H1 (cell line): Measurements from ENCODE around the gene CACNA1E. TPM values are rescaled to one million over a fixed set of nuclear protein-coding genes. Genes with fewer than 3 reads are reported as not detected.

ENCODE experiments used
- CTCF ChIA-PET: fragments of 300-600 bp; sonication (Branson Sonifier 250); formaldehyde crosslinking; loops from one replicate; lab custom pipeline; 2021; ENCODE audit not compliant: partially characterized antibody; lab: Charles Lee
- POLR2A ChIA-PET: fragments of 300-600 bp; sonication (Branson Sonifier 250); formaldehyde crosslinking; loops from one replicate; lab custom pipeline; 2021; ENCODE audit warnings: inconsistent platforms; ENCODE audit not compliant: partially characterized antibody; lab: Charles Lee
- DNase-seq, 2 experiments: peaks; one replicate each; pipeline versions ENCODE4 v3.0.0 to v3.0.0-alpha.2; 2010 to 2022; ENCODE audit warnings: low spot score in 2 of 2, low read depth in 1 of 2, mixed read lengths in 1 of 2
- FAIRE-seq: peaks from 2 replicates; lab custom pipeline; 2011; peaks lifted over from hg19 to GRCh38; lab: Jason Lieb, UNC
- H2AFZ ChIP-seq: 2 replicates; pipeline ENCODE4 v1.8.1; 2012; ENCODE audit warnings: low read length, inconsistent platforms
- H2AK5ac ChIP-seq: 2 replicates; pipeline ENCODE4 v1.6.1; 2013; ENCODE audit warnings: low read depth, low read length
- H2BK120ac ChIP-seq: replicated peaks from 2 replicates; pipeline ENCODE3; 2013; ENCODE audit warnings: low read depth, low read length, inconsistent platforms
- H2BK12ac ChIP-seq: 2 replicates; pipeline ENCODE4 v1.6.1; 2013; ENCODE audit warnings: low read depth, low read length
- H2BK15ac ChIP-seq: 2 replicates; pipeline ENCODE4 v1.6.1; 2013; ENCODE audit warnings: low read length
- H2BK20ac ChIP-seq: 2 replicates; pipeline ENCODE4 v1.6.1; 2013; ENCODE audit warnings: low read length
- H2BK5ac ChIP-seq: 2 replicates; pipeline ENCODE4 v1.6.1; 2013; ENCODE audit warnings: low read depth, low read length
- H3K14ac ChIP-seq: 2 replicates; pipeline ENCODE4 v1.6.1; 2013; ENCODE audit warnings: inconsistent platforms; ENCODE audit not compliant: insufficient read length
- H3K18ac ChIP-seq: 2 replicates; pipeline ENCODE4 v1.6.1; 2013; ENCODE audit warnings: low read length; ENCODE audit errors: extremely low read depth
- H3K23ac ChIP-seq: 2 replicates; pipeline ENCODE4 v1.6.1; 2013; ENCODE audit warnings: inconsistent platforms; ENCODE audit not compliant: insufficient read length
- H3K23me2 ChIP-seq: 2 replicates; pipeline ENCODE4 v1.6.1; 2013; ENCODE audit warnings: low read depth, low read length
- H3K27ac ChIP-seq: 2 replicates; pipeline ENCODE4 v1.6.1; 2011; ENCODE audit warnings: low read depth, low read length, inconsistent platforms
- H3K27me3 ChIP-seq, 4 experiments: replicated peaks in 1 of 4; 1 replicate in 1 of 4; 2 replicates in 3 of 4; pipeline versions ENCODE4 v1.6.1 to v1.8.1; 2011 to 2013; ENCODE audit warnings: low read length in 3 of 4, mild to moderate bottlenecking in 3 of 4, inconsistent platforms in 2 of 4, mixed read lengths in 2 of 4, moderate library complexity in 1 of 4; ENCODE audit not compliant: control insufficient read depth in 3 of 4, insufficient read depth in 3 of 4; ENCODE audit errors: extremely low read depth in 1 of 4
- H3K36me3 ChIP-seq, 4 experiments: 2 replicates each; pipeline versions ENCODE4 v1.6.1 to v1.8.1; 2011 to 2013; ENCODE audit warnings: mild to moderate bottlenecking in 4 of 4, low read length in 3 of 4, moderate library complexity in 2 of 4, control low read depth in 1 of 4, inconsistent platforms in 1 of 4; ENCODE audit not compliant: insufficient read depth in 4 of 4, control insufficient read depth in 2 of 4
- H3K4ac ChIP-seq: replicated peaks from 2 replicates; pipeline ENCODE3; 2013; ENCODE audit warnings: low read length, low read depth, mixed read lengths, inconsistent platforms; ENCODE audit not compliant: insufficient read length
- H3K4me1 ChIP-seq, 4 experiments: replicated peaks in 1 of 4; 1 replicate in 1 of 4; 2 replicates in 3 of 4; pipeline versions ENCODE4 v1.6.1 to v1.8.1; 2011 to 2013; ENCODE audit warnings: low read length in 3 of 4, inconsistent platforms in 2 of 4, mixed read lengths in 1 of 4; ENCODE audit not compliant: insufficient read depth in 4 of 4, control insufficient read depth in 3 of 4
- H3K4me2 ChIP-seq, 2 experiments: 2 replicates each; pipeline versions ENCODE4 v1.6.1 to v1.8.1; 2011 to 2013; ENCODE audit warnings: low read depth in 2 of 2, low read length in 2 of 2, control low read depth in 1 of 2, inconsistent platforms in 1 of 2, mild to moderate bottlenecking in 1 of 2; ENCODE audit not compliant: insufficient read depth in 1 of 2
- H3K4me3 ChIP-seq, 4 experiments: fragments of 200-600, 300-600 bp in 1 of 4; sonication (generic), shearing (Covaris generic), sonication (Bioruptor Twin) in 1 of 4; 2 replicates each; pipeline versions ENCODE4 v1.5.1 to v1.8.1; 2011 to 2016; ENCODE audit warnings: low read length in 4 of 4, low read depth in 3 of 4, control low read depth in 2 of 4, inconsistent platforms in 2 of 4, mild to moderate bottlenecking in 2 of 4, mixed read lengths in 1 of 4, moderate library complexity in 1 of 4; ENCODE audit not compliant: insufficient read depth in 2 of 4; ENCODE audit errors: extremely low read depth in 1 of 4
- H3K56ac ChIP-seq: replicated peaks from 2 replicates; pipeline ENCODE3; 2013; ENCODE audit warnings: low read depth, mild to moderate bottlenecking, mixed read lengths, low read length, inconsistent platforms; ENCODE audit not compliant: insufficient read length
- H3K79me1 ChIP-seq: 2 replicates; pipeline ENCODE4 v1.6.1; 2013; ENCODE audit warnings: low read depth, low read length, control low read depth
- H3K79me2 ChIP-seq, 2 experiments: 2 replicates each; pipeline versions ENCODE4 v1.6.1 to v1.8.1; 2012 to 2013; ENCODE audit warnings: low read length in 2 of 2, mild to moderate bottlenecking in 2 of 2, inconsistent platforms in 1 of 2; ENCODE audit not compliant: insufficient read depth in 2 of 2, control insufficient read depth in 1 of 2
- H3K9ac ChIP-seq, 4 experiments: replicated peaks in 1 of 4; 1 replicate in 1 of 4; 2 replicates in 3 of 4; pipeline versions ENCODE4 v1.6.1 to v1.8.1; 2011 to 2013; ENCODE audit warnings: low read depth in 3 of 4, low read length in 3 of 4, control low read depth in 2 of 4, mild to moderate bottlenecking in 2 of 4, moderate library complexity in 2 of 4, inconsistent platforms in 1 of 4; ENCODE audit errors: extremely low read depth in 1 of 4
- H3K9me3 ChIP-seq, 2 experiments: 2 replicates each; pipeline versions ENCODE4 v1.6.1 to v1.8.1; 2012 to 2013; ENCODE audit warnings: mild to moderate bottlenecking in 2 of 2, moderate library complexity in 2 of 2, control low read depth in 1 of 2, inconsistent platforms in 1 of 2, low read depth in 1 of 2, low read length in 1 of 2, mixed read lengths in 1 of 2; ENCODE audit not compliant: insufficient read depth in 2 of 2
- H4K20me1 ChIP-seq, 2 experiments: replicated peaks in 1 of 2; 2 replicates each; pipeline versions ENCODE3 to v1.8.1; 2011 to 2013; ENCODE audit warnings: inconsistent platforms in 2 of 2, low read length in 2 of 2, mild to moderate bottlenecking in 1 of 2; ENCODE audit not compliant: insufficient read depth in 2 of 2, control insufficient read depth in 1 of 2
- H4K5ac ChIP-seq: 2 replicates; pipeline ENCODE4 v1.6.1; 2013; ENCODE audit warnings: low read length, low read depth, mixed read lengths, inconsistent platforms; ENCODE audit not compliant: insufficient read length
- H4K8ac ChIP-seq: 2 replicates; pipeline ENCODE4 v1.8.0; 2013; ENCODE audit warnings: mild to moderate bottlenecking, moderate library complexity, low read length, inconsistent platforms; ENCODE audit not compliant: insufficient read depth; ENCODE audit errors: extremely low read depth
- H4K91ac ChIP-seq: replicated peaks from 2 replicates; pipeline ENCODE3; 2013; ENCODE audit warnings: low read length, mixed read lengths, inconsistent platforms; ENCODE audit not compliant: insufficient read length
- CREB1 ChIP-seq: IDR thresholded peaks from 2 replicates; pipeline ENCODE4 v1.6.1; 2012; ENCODE audit warnings: inconsistent platforms
- EGR1 ChIP-seq: IDR thresholded peaks from 2 replicates; pipeline ENCODE4 v1.6.1; 2011; ENCODE audit warnings: low read depth, low read length, borderline replicate concordance
- NRF1 ChIP-seq: IDR thresholded peaks from 2 replicates; pipeline ENCODE4 v1.6.1; 2011; ENCODE audit warnings: mild to moderate bottlenecking, low read depth, low read length, improper control_type of control experiment
- RAD21 ChIP-seq, 2 experiments: IDR thresholded peaks in 1 of 2; conservative IDR thresholded peaks in 1 of 2; 2 replicates each; pipeline ENCODE4 v1.6.1; 2011; ENCODE audit warnings: low read depth in 2 of 2, low read length in 2 of 2, improper control_type of control experiment in 1 of 2, inconsistent platforms in 1 of 2, mild to moderate bottlenecking in 1 of 2, moderate library complexity in 1 of 2
- SAP30 ChIP-seq: fragments of 300-600 bp; sonication (generic); IDR thresholded peaks from 2 replicates; pipeline ENCODE4 v1.7.1; 2012; ENCODE audit warnings: low read length, moderate library complexity, mild to moderate bottlenecking, inconsistent platforms; ENCODE audit not compliant: insufficient read depth, insufficient replicate concordance
- WGBS, 2 experiments: shearing (Covaris generic) in 1 of 2; methylation state at CpG; one replicate each; pipeline versions ENCODE4 v1.1.6 to v1.1.7; 2013 to 2015; ENCODE audit warnings: low lambda C conversion rate in 2 of 2, mixed read lengths in 2 of 2, inconsistent platforms in 1 of 2, low coverage in 1 of 2, missing lambda C conversion rate in 1 of 2; ENCODE audit not compliant: insufficient replicate concordance in 2 of 2, insufficient coverage in 1 of 2, insufficient read length in 1 of 2; ENCODE audit errors: extremely low coverage in 1 of 2, missing lambda C conversion rate in 1 of 2; 5-methylcytosine and 5-hydroxymethylcytosine counted together
- polyA plus RNA-seq, 7 experiments: library from polyadenylated mRNA; depleted of rRNA in 3 of 7; stranded (reverse) in 5 of 7; unstranded in 2 of 7; fragments of >200 nt in 5 of 7; fragments of 200-250 nt in 2 of 7; gene quantifications; 1 replicate in 5 of 7; 2 replicates in 1 of 7; 4 replicates in 1 of 7; pipeline versions ENCODE4 v1.2.1 to v1.2.3, GENCODE V29; 2011 to 2013; ENCODE audit warnings: missing spikeins in 2 of 7, mixed read lengths in 2 of 7
- total RNA-seq: library from RNA; stranded (reverse); fragmentation: NEBNext Ultra II Directional; extraction: Animal tissue kit (Norgen Biotek cat#: 25700); gene quantifications from 2 replicates; pipeline ENCODE4 v1.2.1, GENCODE V29; 2021

The CACNA1E gene
- total and polyA plus RNA-seq, 2 of the 8 experiments (the other 6 are each of a cell fraction or from before 2014, with no cell fraction given), result 0.98 to 1.3 TPM

DNA sequence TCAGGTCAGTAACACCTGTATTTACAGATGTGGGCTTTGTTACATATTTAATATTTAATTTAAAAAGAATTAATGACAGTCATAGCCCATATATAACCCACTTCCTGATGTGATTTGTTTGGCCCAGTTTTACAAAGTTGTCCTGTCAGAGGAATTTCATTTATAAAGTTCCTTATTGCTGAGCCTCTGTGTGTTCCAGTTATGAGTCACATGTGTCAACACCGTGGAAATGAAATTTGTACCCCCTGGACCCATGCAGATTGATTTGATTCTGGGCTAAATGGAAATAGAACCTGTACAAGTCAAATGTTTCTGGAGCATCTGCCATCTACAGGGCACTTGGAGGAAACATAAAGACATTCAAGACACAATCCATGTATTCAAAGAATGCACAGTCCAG lies 149.2 kb downstream of the CACNA1E start:
- Histone ChIP-seq H3K36me3 (no peaks in the 10 kb centered on the region), H3K9me3 (no peaks in the 10 kb centered on the region), H2BK20ac (no peak overlapping the region), H3K23ac (no peak overlapping the region), H4K91ac (no peak overlapping the region), H4K20me1 (no peaks in the 10 kb centered on the region), H4K8ac (no peak overlapping the region), H3K9ac (no peak overlapping the region), H3K14ac (no peak overlapping the region), H4K5ac (no peak overlapping the region), H2AFZ (no peak overlapping the region), H3K79me2 (no peaks in the 10 kb centered on the region), H3K79me1 (no peaks in the 10 kb centered on the region), H3K23me2 (no peaks in the 10 kb centered on the region), H3K4me1 (peaks cover 0 to 2% (median 0%) of the 10 kb centered on the region in 4 experiments; a peak in 1 of 7 replicates), H2BK15ac (no peak overlapping the region), H3K4ac (no peak overlapping the region), H3K4me3 (no peak overlapping the region), H2BK120ac (no peak overlapping the region), H3K4me2 (no peak overlapping the region), H3K27ac (no peak overlapping the region), H2BK12ac (no peak overlapping the region), H3K18ac (no peak overlapping the region), H2AK5ac (no peak overlapping the region), H3K27me3 (no peaks in the 10 kb centered on the region), H2BK5ac (no peak overlapping the region), H3K56ac (no peak overlapping the region)
- ChIA-PET CTCF (interaction anchor here (1.0 to 1.6 kb wide), 5 partner anchors 20 to 154 kb away, joined by 3 to 4 read pairs (median 3); no protein-coding TSS in a partner anchor), POLR2A (no interaction called here)
- 88% methylated on average over 1 of the region's 1 CpG; no CpG with 5 or more reads in 1 of the 2 experiments for WGBS, 2 experiments
- TF ChIP-seq CREB1 (no peak), RAD21 (IDR thresholded peaks at IDR 0.05 in 1 of 2, conservative IDR thresholded peaks at IDR 0.05 in 1 of 2; ENCODE audit: low read depth in 2 of 2, low read length in 2 of 2) (no peak), NRF1 (no peak), SAP30 (no peak), EGR1 (no peak)
- DNase-seq (no peak), FAIRE-seq (no peak)
